HEK293 (cell line): ENCODE measurements around the gene SLCO6A1.

Source experiments
- CTCF ChIA-PET: fragments of 350-600 bp; formaldehyde crosslinking; extraction: SDS; loops from one replicate; lab custom pipeline; 2021; ENCODE audit warnings: antibody characterized with exemption; lab: Yijun Ruan, JAX
- POLR2A ChIA-PET: fragments of 300-600 bp; formaldehyde crosslinking; extraction: SDS; loops from one replicate; lab custom pipeline; 2020; ENCODE audit warnings: antibody characterized with exemption, inconsistent platforms; lab: Yijun Ruan, JAX
- H3K27ac ChIP-seq: fragments of 200-500 bp; sonication (Bioruptor generic); 2 replicates; pipeline ENCODE4 v1.5.1; 2014; ENCODE audit warnings: low read depth, low read length, control low read depth, inconsistent platforms; ENCODE audit errors: extremely low read depth
- H3K36me3 ChIP-seq, 2 experiments: fragments of 200-500 bp in 1 of 2; sonication (Bioruptor generic) in 1 of 2; 1 replicate in 1 of 2; 2 replicates in 1 of 2; pipeline ENCODE4 v1.5.1; 2014 to 2017; ENCODE audit warnings: inconsistent platforms in 2 of 2, low read length in 2 of 2; ENCODE audit not compliant: control insufficient read depth in 2 of 2, insufficient read depth in 1 of 2
- H3K4me1 ChIP-seq: fragments of 200-500 bp; sonication (Bioruptor generic); 2 replicates; pipeline ENCODE4 v1.5.1; 2014; ENCODE audit warnings: mild to moderate bottlenecking, low read length, inconsistent platforms; ENCODE audit not compliant: control insufficient read depth, insufficient read depth
- H3K4me3 ChIP-seq: 2 replicates; pipeline ENCODE4 v1.5.1; 2011; ENCODE audit warnings: low read depth, mild to moderate bottlenecking, control low read depth, low read length, moderate library complexity
- H3K9me3 ChIP-seq: fragments of 200-500 bp; sonication (Bioruptor generic); 2 replicates; pipeline ENCODE4 v1.5.1; 2014; ENCODE audit warnings: low read depth, low read length, inconsistent platforms; ENCODE audit not compliant: control insufficient read depth, insufficient read depth
- IKZF3 ChIP-seq: fragments of 450-650 bp; IDR thresholded peaks from 2 replicates; pipeline ENCODE4 v1.5.0; 2018; ENCODE audit warnings: missing biosample characterization, mild to moderate bottlenecking, missing genetic modification characterization, moderate library complexity
- PRDM1 ChIP-seq: fragments of 450-650 bp; formaldehyde crosslinking; IDR thresholded peaks from 2 replicates; pipeline ENCODE4; 2016; ENCODE audit warnings: missing biosample characterization, missing genetic modification characterization
- PRDM2 ChIP-seq: fragments of 450-650 bp; formaldehyde crosslinking; IDR thresholded peaks from 2 replicates; pipeline ENCODE4 v1.5.1; 2016; ENCODE audit warnings: missing biosample characterization, missing genetic modification characterization, borderline replicate concordance
- PRDM4 ChIP-seq: fragments of 450-650 bp; formaldehyde crosslinking; IDR thresholded peaks from 2 replicates; pipeline ENCODE4 v1.5.1; 2017; ENCODE audit warnings: missing biosample characterization, missing genetic modification characterization
- SCRT2 ChIP-seq: fragments of 450-650 bp; formaldehyde crosslinking; IDR thresholded peaks from 2 replicates; pipeline ENCODE4 v1.5.1; 2016; ENCODE audit warnings: missing biosample characterization, missing genetic modification characterization
- SP3 ChIP-seq: fragments of 450-650 bp; formaldehyde crosslinking; IDR thresholded peaks from 2 replicates; pipeline ENCODE4 v1.5.1; 2016; ENCODE audit warnings: missing biosample characterization, missing genetic modification characterization
- ZBTB11 ChIP-seq: fragments of 450-650 bp; formaldehyde crosslinking; conservative IDR thresholded peaks from 2 replicates; pipeline ENCODE4 v1.5.1; 2016; ENCODE audit warnings: low read depth, missing biosample characterization, missing genetic modification characterization
- ZNF140 ChIP-seq: fragments of 450-650 bp; formaldehyde crosslinking; IDR thresholded peaks from 2 replicates; pipeline ENCODE4 v1.5.1; 2016; ENCODE audit warnings: missing biosample characterization, missing genetic modification characterization
- ZNF155 ChIP-seq: fragments of 450-650 bp; formaldehyde crosslinking; IDR thresholded peaks from 2 replicates; pipeline ENCODE4 v1.5.1; 2016; ENCODE audit warnings: missing biosample characterization, missing genetic modification characterization
- ZNF211 ChIP-seq: fragments of 450-650 bp; formaldehyde crosslinking; IDR thresholded peaks from 2 replicates; pipeline ENCODE4 v1.5.1; 2016; ENCODE audit warnings: low read depth, missing biosample characterization, missing genetic modification characterization
- ZNF223 ChIP-seq: fragments of 450-650 bp; formaldehyde crosslinking; IDR thresholded peaks from 2 replicates; pipeline ENCODE4 v1.5.1; 2016; ENCODE audit warnings: missing biosample characterization, missing genetic modification characterization
- ZNF23 ChIP-seq: fragments of 450-650 bp; formaldehyde crosslinking; IDR thresholded peaks from 2 replicates; pipeline ENCODE4 v1.5.1; 2016; ENCODE audit warnings: missing biosample characterization, missing genetic modification characterization, borderline replicate concordance
- ZNF366 ChIP-seq: fragments of 450-650 bp; formaldehyde crosslinking; conservative IDR thresholded peaks from 2 replicates; pipeline ENCODE4 v1.5.1; 2016; ENCODE audit warnings: missing biosample characterization, missing genetic modification characterization
- ZNF501 ChIP-seq: fragments of 450-650 bp; formaldehyde crosslinking; IDR thresholded peaks from 2 replicates; pipeline ENCODE4 v1.5.1; 2016; ENCODE audit warnings: missing biosample characterization, missing genetic modification characterization
- ZNF521 ChIP-seq: fragments of 450-650 bp; formaldehyde crosslinking; IDR thresholded peaks from 2 replicates; pipeline ENCODE4 v1.5.1; 2017; ENCODE audit warnings: missing biosample characterization, mild to moderate bottlenecking, missing genetic modification characterization
- ZNF558 ChIP-seq: fragments of 450-650 bp; formaldehyde crosslinking; IDR thresholded peaks from 2 replicates; pipeline ENCODE4 v1.5.1; 2016; ENCODE audit warnings: missing biosample characterization, missing genetic modification characterization
- ZNF580 ChIP-seq: fragments of 450-650 bp; formaldehyde crosslinking; IDR thresholded peaks from 2 replicates; pipeline ENCODE4 v1.5.1; 2016; ENCODE audit warnings: missing biosample characterization, missing genetic modification characterization
- ZNF621 ChIP-seq: fragments of 450-650 bp; formaldehyde crosslinking; IDR thresholded peaks from 2 replicates; pipeline ENCODE4 v1.5.1; 2017; ENCODE audit warnings: missing biosample characterization, missing genetic modification characterization
- ZNF626 ChIP-seq: fragments of 450-650 bp; sonication (Bioruptor Pico); formaldehyde crosslinking; IDR thresholded peaks from 2 replicates; pipeline ENCODE4 v1.5.1; 2018; ENCODE audit warnings: missing biosample characterization, missing genetic modification characterization, inconsistent platforms
- ZNF670 ChIP-seq: fragments of 450-650 bp; formaldehyde crosslinking; IDR thresholded peaks from 2 replicates; pipeline ENCODE4 v1.5.1; 2016; ENCODE audit warnings: missing biosample characterization, missing genetic modification characterization, low read depth
- ZNF692 ChIP-seq: fragments of 450-650 bp; formaldehyde crosslinking; IDR thresholded peaks from 2 replicates; pipeline ENCODE4 v1.5.1; 2016; ENCODE audit warnings: missing biosample characterization, missing genetic modification characterization
- ZNF777 ChIP-seq: fragments of 450-650 bp; formaldehyde crosslinking; IDR thresholded peaks from 2 replicates; pipeline ENCODE4 v1.5.1; 2017; ENCODE audit warnings: missing biosample characterization, missing genetic modification characterization, borderline replicate concordance

Gene SLCO6A1

GRCh38 chr5:102375272-102375671, 123.5 kb downstream of the SLCO6A1 start:
- POLR2A ChIA-PET = no interaction called here
- no peak overlapping the region for H3K4me3 ChIP-seq
- H3K9me3 ChIP-seq = no peaks in the 10 kb centered on the region
- H3K36me3 ChIP-seq = no peaks in the 10 kb centered on the region
- CTCF ChIA-PET = interaction anchor here (0.7 kb wide), 1 partner anchor 231 kb away, joined by 3 read pairs; no protein-coding TSS in a partner anchor
- TF ChIP-seq ZNF366 (tag by site-specific recombination) (no peak), IKZF3 (no peak), SCRT2 (tag by site-specific recombination) (peak; percentile 45; the same call in 1 of the 2 replicates), PRDM1 (tag by site-specific recombination) (no peak)
- no peaks in the 10 kb centered on the region for H3K4me1 ChIP-seq
- H3K27ac ChIP-seq = no peak overlapping the region

- H3K9me3 ChIP-seq = no peaks in the 10 kb centered on the region
- no peak for TF ChIP-seq ZNF140
- no peak for TF ChIP-seq ZNF521 (tag by site-specific recombination)
- no peak for TF ChIP-seq ZNF223 (tag by site-specific recombination)
- TF ChIP-seq PRDM4 = no peak
- no peak for TF ChIP-seq ZNF777
- TF ChIP-seq PRDM2 (tag by site-specific recombination) = no peak
- no peak for TF ChIP-seq ZNF626 (tag by site-specific recombination)
- no peak for TF ChIP-seq ZNF501
- no peak for TF ChIP-seq ZNF211 (tag by site-specific recombination)
- TF ChIP-seq ZNF580 (tag by site-specific recombination) = no peak
- TF ChIP-seq ZNF558 (tag by site-specific recombination) = no peak
- no peak for TF ChIP-seq SP3 (tag by site-specific recombination)
- TF ChIP-seq ZNF670 (tag by site-specific recombination) = no peak
- TF ChIP-seq ZNF621 (tag by site-specific recombination) = no peak
- TF ChIP-seq ZBTB11 (tag by site-specific recombination) = no peak
- TF ChIP-seq ZNF692 (tag by site-specific recombination) = no peak
- no peak for TF ChIP-seq ZNF23 (tag by site-specific recombination)
- TF ChIP-seq ZNF155 = no peak
- H3K27ac ChIP-seq = no peak overlapping the region
- POLR2A ChIA-PET = no interaction called here
- H3K4me3 ChIP-seq = no peak overlapping the region
- H3K4me1 ChIP-seq = no peaks in the 10 kb centered on the region
- CTCF ChIA-PET = interaction anchor here (1.5 kb wide), 1 partner anchor 193 kb away, joined by 4 read pairs; no protein-coding TSS in a partner anchor
- no peaks in the 10 kb centered on the region for H3K36me3 ChIP-seq
Measured at GRCh38 chr5:102368392-102368791, 130.4 kb downstream of the SLCO6A1 start.
